ENCODE measurements around the gene CENPA.
"Not testable (repeated sequence)": the region's sequence is repeated elsewhere in the genome, so short reads cannot be mapped to it uniquely, and the experiment has no call there.

CENPA gene

DNA sequence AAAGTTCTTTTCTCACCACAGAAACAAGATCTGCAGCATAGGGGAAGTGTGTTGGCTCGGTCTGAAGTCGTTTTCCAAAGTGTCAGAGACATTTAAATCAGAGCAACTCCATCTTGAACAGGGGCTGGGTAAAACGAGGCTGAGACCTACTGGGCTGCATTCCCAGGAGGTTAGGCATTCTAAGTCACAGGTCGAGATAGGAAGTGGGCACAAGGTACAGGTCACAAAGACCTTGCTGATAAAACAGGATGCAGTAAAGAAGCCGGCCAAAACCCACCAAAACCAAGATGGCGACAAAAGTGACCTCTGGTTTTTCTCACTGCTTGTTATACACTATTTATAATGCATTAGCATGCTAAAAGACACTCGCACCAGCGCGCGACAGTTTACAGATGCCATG, 24.9 kb upstream of the CENPA start:
- not testable (repeated sequence) for DNase-seq (ENCODE audit: low spot score)

DNA sequence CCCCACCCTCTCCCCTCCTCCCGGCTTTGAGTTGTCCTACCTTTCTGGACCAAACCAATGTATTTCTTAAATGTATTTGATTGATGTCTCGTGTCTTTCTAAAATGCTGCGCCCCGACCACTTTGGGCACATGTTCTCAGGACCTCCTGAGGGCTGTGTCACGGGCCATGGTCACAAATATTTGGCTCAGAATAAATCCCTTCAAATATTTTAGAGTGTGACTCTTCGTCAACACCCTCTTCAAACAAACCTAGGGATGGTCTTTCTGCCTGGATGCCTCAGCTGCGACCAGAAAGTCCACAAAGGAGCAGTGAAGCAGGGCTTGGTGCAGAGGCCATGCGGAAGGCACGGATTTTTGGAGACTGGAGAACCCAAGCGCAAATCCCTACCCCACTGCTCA, 22.8 kb upstream of the CENPA start:
- DNase-seq (ENCODE audit: low spot score): no peak

DNA sequence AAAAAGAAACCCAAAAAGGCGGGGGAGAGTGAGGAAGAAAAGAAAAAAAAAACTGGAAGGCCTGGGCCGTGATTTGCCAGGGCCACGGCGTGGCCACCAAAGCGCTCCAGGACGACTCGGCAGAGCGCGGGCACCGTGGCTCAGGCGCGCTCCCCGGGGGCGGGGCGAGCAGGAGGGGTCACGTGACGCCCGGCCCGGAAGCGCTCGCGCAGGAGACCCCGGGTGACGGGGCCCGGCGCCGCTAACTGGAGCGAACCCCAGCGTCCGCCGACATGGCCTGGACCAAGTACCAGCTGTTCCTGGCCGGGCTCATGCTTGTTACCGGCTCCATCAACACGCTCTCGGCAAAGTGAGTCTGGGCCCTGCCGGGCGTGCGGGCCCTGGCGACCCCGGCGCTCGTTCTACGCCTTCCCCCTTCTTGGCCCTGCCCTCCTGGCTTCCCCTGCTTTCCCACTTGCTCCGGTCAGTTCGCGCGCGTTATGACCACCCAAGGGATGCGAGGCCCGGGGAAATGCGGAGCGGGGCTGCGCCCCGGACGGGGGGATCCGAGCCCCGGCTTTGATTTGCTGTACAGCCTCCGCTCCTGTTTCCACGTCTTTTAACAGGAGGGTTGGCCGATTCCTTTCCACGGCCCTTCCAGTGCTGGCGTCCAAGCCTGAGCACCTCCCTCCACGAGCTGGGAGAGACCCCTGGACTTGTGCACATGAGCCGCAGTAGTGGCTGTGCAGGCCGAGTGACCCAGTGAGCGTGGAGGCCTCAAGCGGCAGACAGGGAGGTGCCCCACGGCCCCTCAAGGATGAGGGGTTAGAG, 21.6 kb upstream of the CENPA start, which contains the start of gene SLC35F6:
Gene SLC35F6 (plus strand): TSS at position 207 of the 810 bp plus-strand sequence. CDS start 66 bp downstream, at position 273.
- DNase-seq (ENCODE audit: low spot score): peak; percentile 96

DNA sequence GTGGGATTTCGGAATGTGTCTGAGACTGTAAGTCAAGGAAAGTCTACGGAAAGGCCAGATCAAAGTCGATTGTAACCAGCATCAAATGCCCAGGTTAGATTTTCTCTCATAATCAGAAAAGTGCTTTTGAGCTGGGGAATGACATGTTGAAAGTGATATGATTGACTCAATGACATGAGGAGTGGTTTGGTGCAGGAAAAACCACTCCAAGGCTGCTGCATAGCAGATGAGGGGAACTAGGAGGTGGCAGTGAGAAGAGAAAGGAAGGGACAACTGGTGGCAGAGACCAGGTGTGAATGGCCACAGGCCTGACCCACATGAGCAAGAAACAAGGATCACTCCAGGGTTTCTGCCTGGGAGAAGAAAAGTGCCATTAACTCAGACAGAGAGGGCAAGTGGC, 20.9 kb upstream of the CENPA start:
- no peak for DNase-seq (ENCODE audit: low spot score)

DNA sequence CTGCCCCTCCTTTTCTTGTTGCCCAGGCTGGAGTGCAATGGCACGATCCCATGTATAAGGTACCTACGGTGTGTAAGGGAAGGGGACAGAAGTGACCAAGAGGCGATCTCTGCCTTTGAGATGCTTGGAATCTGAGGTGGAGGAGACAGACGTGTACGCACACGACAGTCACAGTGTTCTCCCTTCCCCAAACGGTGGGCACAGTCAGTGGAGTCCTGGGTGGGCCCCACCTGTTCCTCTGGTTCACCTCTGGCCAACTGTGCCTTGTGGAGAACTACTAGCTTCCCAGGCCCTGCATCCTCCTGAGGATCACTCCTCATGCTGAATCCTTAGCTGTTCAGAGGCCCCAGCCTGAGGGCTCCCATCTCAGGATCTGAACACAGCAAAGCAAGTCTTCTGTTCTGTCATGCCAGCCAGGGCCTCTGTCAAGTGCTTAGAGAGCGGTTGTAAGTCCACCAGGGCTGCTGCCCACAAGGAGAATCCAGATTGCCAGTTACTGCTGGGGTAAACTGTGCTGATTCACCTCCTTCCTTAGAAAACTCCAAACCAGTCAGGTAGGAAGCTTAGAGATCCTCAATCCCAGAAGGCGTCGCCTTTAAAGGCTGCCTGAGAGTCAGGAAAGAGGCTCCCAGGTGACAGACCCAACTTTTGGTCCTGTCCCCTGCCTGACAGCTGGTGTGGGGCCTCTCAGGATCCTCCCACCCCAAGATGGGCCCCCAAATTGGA, 20.2 kb upstream of the CENPA start:
- DNase-seq (ENCODE audit: low spot score): no peak

DNA sequence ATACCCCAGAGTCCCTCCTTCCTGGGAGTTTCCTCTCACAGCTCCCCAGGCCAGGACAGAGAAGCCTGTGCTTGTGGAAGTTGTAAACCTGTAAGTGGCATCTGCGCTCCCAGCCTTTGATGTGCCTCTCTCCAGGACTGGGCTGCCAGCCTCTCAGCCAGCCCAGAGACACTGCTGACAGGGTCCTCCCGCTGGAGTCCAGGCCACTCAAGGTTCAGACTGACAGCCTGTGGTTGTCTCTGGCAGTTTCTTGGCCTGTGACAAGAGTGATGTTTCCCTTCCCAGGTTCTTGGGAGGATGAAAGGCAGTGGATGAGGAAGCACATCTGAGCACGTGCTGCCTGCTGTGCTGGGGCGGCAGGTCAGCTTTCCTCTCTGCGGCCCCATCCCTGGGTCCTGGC, 18.7 kb upstream of the CENPA start:
- no peak for DNase-seq (ENCODE audit: low spot score)

DNA sequence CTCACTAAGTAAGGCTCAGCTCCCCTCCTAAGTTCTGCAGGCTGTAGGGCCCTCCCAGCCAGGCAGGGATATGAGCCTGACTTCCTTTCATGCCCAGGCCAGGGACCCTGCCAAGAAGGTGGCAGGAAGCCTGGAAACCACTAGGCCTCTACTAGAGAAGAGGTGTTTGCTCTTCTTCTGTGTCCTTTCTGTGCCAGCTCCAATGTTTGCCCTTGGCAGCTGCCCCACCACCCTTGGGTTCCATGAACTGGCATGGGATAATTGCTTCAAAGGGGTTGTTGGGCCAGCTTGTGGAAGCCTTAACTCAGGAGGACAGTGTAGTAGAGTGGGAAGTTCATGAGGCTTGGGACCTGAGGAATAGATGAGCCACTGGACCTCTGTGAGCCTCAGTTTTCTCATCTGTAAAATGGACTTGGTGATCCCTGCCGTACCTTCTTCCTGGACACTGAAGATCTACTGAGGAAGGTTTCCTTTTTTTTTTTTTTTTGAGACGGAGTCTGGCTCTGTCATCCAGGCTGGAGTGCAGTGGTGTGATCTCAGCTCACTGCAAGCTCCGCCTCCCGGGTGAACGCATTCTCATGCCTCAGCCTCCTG, 17.9 kb upstream of the CENPA start:
- no peak for DNase-seq (ENCODE audit: low spot score)

DNA sequence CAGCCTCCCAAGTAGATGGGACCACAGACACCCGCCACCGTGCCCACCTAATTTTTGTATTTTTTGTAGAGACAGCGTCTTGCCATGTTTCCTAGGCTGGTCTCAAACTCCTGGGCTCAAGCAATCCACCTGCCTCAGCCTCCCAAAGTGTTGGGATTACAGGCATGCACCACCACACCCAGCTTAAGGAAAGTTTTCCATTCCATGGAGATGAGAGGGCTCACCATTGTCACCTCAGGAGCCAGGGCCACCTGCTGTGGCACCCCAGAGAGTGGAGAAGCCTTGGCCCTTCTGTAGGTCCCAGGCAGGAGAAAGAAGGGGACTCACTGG, 17.1 kb upstream of the CENPA start:
- DNase-seq (ENCODE audit: low spot score): no peak

DNA sequence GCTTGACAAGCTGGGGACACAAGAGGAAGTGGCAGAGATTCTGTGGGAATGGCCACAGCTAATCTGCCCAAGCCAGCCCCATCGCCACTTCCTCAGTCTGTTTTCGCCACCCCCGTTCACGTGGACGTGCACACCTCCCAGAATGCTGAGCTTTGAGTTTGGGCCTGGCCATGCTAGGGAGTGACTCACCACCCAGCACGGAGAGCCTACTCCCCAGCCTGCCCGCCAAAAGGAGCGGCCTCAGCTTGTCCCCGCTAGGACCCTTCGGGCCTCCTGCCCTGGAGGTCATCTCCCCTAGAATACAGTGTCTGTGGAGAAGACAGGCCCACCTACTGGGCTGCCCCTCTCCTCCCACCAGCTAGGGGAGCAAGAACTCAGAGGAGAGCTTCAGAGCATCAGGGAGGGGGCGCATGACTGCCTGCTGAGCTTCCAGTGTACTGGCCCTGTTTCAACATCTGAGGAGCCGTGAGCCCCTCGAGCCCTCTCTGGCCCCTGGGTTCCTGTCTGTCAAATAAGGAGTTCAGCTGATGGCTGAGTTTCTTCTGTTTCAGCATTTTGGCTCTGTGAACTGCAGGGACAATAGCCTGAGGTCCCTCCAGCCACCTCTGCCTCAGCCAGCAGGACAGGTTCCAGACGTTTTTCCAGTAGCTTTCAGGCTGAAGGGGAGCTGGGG, 16.6 kb upstream of the CENPA start:
- peak; percentile 60 for DNase-seq (ENCODE audit: low spot score)

DNA sequence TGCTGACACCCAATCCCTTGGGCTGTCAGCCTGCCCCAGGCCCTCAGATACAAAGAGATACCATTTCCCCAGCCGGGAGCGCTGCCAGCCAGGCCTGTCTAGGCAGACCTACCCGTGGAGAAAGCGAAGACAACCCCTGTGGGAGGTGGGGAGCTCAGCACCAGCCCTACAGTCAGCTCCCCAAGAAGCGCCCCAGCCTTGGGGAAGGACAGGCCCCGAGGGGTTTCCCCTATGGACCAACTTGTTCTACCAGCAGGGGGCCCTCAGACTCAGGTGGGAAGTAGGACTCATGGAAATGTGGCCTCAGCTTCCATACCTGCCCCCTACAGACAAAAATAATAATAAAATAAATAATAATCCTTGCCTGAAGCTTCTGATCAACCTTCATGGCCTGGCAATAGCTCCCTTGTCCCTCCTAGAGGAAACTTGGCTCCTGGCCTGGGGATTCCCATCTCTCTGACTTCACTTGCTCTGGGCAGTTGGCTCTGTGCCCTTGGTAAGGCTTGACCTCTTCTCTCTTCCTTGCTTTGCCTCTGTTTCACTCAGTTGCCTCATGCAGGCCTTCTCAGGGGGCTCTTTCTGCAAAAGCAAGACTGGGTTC, 14.8 kb upstream of the CENPA start:
- peak; percentile 57 for DNase-seq (ENCODE audit: low spot score)

DNA sequence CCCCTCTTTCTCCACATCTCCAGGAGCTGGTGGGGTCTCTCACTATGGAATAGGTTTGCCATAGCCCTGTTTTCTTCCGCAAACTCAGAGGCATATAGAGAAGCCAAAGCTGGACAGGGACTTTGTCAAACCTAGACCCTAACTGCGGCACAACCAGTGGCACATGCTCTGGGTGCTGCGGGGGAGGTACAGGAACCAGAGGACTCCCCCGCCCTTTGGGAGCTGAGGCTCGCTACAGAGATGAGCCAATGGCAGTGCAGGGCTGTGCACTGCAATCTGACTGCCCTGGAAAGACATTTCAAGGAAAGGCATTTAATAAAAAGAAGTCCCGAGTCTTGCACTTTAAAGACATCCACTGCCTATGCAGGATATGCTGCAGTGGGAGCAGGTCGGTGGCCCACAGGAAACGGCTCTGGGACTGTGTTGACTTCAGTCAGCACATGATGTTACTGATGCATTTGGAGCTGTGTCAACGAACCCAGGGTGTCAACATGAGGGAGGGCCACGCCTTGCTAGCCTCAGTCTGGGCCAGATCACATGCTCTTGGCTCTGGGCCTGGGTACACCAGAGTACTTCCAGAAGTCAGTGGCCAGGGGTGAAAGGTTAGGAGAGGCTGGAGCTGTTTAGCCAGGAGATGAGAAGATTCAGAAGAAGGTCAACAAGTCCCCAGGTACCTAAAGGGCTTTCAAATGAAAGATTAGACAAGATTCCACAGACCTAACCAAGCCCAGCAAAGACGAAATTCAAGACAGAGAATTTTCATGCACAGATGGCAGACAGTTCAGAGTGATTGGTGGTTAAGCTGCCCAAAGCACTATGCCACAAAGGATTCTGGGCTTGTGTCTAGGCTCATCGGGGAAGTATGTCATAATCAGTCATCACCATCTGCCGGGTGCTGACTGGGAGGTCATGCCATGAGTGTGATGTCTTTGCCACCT, 13.5 kb upstream of the CENPA start:
- peak; percentile 67 for DNase-seq (ENCODE audit: low spot score)

DNA sequence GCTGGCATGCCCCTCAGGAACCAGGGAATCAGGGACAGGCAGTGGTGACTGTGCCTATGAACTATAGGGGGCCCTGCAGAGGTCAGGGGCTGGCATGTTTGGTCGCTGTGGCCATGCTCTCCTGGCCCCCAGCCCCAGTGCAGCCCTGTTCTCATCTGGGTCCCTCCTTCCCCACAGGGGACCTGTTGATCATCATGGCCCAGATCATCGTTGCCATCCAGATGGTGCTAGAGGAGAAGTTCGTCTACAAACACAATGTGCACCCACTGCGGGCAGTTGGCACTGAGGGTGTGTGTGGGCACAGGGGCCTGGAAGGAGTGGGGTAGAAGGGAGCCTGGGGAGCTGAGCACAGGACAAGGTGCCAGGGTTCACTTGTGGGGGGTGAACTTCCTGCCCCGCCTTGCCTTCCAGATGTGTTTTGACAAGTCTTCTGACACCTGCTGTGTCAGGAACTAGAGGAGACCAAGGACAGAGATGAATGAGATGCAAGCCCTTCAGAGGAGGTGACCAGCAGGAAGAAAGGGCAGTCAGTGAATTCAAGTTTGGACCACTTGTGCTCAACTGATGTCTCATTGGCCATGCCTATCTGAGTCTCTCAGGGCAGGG, 9.6 kb upstream of the CENPA start:
- no peak for DNase-seq (ENCODE audit: low spot score)

DNA sequence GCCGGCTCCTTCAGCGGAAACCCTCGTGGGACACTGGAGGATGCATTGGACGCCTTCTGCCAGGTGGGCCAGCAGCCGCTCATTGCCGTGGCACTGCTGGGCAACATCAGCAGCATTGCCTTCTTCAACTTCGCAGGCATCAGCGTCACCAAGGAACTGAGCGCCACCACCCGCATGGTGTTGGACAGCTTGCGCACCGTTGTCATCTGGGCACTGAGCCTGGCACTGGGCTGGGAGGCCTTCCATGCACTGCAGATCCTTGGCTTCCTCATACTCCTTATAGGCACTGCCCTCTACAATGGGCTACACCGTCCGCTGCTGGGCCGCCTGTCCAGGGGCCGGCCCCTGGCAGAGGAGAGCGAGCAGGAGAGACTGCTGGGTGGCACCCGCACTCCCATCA, 7.8 kb upstream of the CENPA start:
- DNase-seq (ENCODE audit: low spot score): no peak

DNA sequence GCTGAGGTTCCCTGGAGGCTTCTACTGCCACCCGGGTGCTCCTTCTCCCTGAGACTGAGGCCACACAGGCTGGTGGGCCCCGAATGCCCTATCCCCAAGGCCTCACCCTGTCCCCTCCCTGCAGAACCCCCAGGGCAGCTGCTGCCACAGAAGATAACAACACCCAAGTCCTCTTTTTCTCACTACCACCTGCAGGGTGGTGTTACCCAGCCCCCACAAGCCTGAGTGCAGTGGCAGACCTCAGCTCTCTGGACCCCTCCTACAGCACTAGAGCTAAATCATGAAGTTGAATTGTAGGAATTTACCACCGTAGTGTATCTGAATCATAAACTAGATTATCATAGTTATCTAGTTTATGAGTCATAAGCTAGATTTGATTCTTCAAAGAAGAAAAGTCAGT, 7.3 kb upstream of the CENPA start:
- DNase-seq (ENCODE audit: low spot score): no peak

DNA sequence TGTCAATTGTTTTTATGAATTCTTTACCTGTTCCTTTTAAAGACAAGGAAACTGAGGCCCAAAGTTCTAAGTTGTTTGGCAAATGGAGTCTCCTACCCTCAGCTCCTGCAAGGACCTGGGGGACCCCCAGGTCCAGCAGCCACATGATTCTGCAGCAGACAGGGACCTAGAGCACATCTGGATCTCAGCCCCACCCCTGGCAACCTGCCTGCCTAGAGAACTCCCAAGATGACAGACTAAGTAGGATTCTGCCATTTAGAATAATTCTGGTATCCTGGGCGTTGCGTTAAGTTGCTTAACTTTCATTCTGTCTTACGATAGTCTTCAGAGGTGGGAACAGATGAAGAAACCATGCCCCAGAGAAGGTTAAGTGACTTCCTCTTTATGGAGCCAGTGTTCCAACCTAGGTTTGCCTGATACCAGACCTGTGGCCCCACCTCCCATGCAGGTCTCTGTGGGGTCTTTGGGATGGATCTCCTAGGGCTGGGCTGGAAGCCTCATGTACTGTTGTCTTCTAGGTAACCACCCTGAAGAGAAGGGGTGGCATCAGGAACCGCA, 5.6 kb upstream of the CENPA start:
- DNase-seq (ENCODE audit: low spot score): no peak

DNA sequence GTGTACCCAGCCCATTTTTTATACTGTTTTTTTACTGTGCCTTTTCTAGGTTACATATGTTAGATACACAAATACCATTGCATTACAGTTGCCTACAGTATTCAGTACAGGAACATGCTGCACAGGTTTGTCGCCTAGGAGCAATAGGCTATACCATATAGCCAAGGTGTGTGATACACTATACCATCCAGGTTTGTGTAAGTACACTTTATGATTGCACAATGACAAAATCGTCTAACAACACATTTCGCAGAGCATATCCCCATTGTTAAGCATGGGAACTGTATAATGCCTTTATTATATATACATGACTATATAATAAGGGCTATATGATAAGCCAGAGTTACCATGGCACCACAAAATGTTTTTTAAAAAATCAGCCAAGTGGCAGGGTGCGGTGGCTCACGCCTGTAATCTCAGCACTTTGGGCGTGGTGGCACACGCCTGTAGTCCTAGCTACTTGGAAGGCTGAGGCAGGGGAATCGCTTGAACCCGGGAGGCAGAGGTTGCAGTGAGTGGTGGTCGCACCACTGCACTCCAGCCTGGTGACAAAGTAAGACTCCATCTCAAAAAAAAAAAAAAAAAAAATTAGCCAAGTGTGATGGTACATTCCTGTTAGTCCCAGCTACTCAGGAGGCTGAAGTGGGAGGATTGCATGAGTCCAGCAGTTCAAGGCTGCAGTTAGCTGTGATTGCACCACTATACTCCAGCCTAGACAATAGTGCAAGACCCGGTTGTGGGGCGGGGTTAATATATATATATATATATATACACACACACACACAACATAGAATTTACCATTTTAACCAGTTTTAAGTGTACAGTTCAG, 2.8 kb upstream of the CENPA start:
- no peak for DNase-seq (ENCODE audit: low spot score)

DNA sequence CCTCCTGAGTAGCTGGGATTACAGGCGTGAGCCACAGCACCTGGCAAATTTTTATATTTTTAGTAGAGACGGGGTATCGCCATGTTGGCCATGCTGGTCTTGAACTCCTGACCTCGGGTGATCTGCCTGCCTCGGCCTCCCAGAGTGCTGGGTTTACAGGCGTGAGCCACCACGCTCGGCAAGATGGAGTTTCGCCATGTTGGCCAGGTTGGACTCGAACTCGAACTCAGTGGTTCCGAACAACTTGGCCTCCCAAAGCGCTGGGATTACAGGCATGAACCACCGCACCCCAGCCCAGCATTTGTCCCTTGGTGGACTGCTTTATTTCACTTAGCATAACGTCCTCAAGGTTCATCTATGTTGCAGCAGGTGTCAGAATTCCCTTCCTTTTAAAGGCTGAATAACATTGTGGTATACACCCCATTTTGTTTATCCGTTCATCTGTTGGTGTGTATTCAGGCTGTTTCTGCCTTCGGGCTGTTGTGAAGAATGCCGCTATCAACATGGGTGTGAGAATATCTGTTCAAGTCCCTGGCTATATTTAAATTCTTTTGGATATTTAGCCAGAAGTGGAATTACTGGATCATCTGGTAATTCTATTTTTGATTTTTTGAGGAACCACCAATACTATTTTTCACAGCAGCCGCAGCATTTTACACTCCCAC, 1.2 kb upstream of the CENPA start:
- no peak for DNase-seq (ENCODE audit: low spot score)

DNA sequence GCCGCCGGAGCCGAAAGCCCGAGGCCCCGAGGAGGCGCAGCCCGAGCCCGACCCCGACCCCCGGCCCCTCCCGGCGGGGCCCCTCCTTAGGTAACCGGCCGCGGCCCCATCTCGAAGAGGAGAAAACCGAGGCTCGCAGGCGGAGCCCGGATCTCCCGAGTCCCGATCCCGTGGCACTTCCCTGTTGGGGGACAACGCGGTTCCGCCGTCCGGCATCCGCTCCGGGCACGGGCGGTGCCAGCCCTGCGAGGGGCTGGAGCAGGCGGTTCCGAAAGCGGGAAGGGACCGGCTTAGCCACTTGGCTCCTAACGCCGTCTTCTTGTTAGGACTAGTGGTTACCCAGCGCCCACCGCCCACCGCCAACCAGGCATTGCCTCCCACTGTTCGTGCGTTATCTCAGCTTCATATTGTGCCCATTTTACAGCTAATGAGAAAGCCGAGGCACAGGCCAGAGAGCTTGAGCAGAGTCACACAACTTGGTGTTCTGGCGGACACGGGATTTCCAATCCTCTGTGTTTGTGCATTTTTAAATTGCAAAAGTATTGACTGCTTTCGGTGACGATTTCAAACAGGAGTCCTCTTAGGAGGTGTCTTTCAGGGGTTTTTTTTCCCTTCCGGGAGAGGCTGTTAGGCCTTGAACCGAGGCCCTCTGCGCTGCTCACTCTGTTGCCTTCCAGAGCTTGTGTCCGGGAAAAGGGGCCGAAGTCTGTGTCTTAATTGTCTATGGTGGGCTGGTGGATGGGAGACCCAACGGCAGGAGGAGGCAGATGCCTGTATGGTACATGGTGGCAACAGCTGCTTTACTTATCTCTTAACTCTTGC, 562 bp downstream of the CENPA start:
- DNase-seq (ENCODE audit: low spot score): peak; percentile 62
